SK-N-MC (cell line): Measurements from ENCODE around the gene TPO.

Experiments
- DNase-seq: peaks from one replicate; pipeline ENCODE4 v3.0.0-alpha.2; 2011; ENCODE audit warnings: low read depth, low spot score
- H3K27ac ChIP-seq: fragments of 200-600 bp; sonication (generic); 2 replicates; pipeline ENCODE4 v1.5.1; 2016; ENCODE audit warnings: mixed run types
- H3K36me3 ChIP-seq: fragments of 200-600 bp; sonication (generic); 2 replicates; pipeline ENCODE4 v1.6.1; 2017; ENCODE audit warnings: antibody characterized with exemption, low read length, mixed read lengths; ENCODE audit not compliant: insufficient read depth
- H3K4me3 ChIP-seq: fragments of 200-600 bp; sonication (generic); 2 replicates; pipeline ENCODE4 v1.5.1; 2016
- H3K9ac ChIP-seq: fragments of 200-600 bp; sonication (generic); 2 replicates; pipeline ENCODE4 v1.8.0; 2017; ENCODE audit warnings: mixed run types, mixed read lengths; ENCODE audit not compliant: insufficient read length
- H3K9me3 ChIP-seq: fragments of 200-600 bp; sonication (generic); 2 replicates; pipeline ENCODE4 v1.6.1; 2017; ENCODE audit warnings: low read depth, mild to moderate bottlenecking, antibody characterized with exemption, low read length, moderate library complexity, mixed read lengths
- EZH2 ChIP-seq: fragments of 200-600 bp; sonication (generic); IDR thresholded peaks from one replicate; pipeline ENCODE4 v1.6.1; 2017; ENCODE audit warnings: antibody characterized with exemption
- FOXP2 ChIP-seq: optimal IDR thresholded peaks from 2 replicates; pipeline ENCODE3; 2011; ENCODE audit warnings: mild to moderate bottlenecking, moderate library complexity; ENCODE audit not compliant: insufficient read depth; ENCODE audit errors: extremely low read length, control extremely low read depth
- POLR2AphosphoS5 ChIP-seq: IDR thresholded peaks from 2 replicates; pipeline ENCODE4 v1.6.1; 2012; ENCODE audit warnings: mild to moderate bottlenecking, low read depth, low read length, borderline replicate concordance

Gene TPO

DNA sequence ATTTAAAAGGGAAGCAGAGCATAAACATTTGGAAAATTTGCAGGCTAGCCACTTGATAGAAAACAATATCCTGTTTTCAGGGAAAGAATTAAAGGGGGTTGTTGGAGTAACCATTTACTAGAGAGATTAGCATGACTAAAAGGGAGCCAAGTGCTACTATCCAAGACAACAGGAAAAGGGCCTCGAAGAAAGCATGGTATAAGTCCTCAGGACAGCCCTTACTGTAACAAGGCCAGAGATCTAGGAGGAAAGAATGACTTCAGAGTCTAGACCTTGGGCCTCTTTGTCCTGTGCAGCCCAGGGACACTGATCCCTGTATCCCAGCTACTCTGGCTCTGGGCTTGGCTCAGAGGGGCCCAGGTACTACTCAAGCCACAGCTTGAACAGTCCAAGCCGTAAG lies 16.6 kb downstream of the TPO start:
- Histone ChIP-seq H3K9ac (no peak overlapping the region), H3K36me3 (no peaks in the 10 kb centered on the region), H3K27ac (no peak overlapping the region), H3K9me3 (no peaks in the 10 kb centered on the region), H3K4me3 (no peak overlapping the region)
- DNase-seq, result no peak
- TF ChIP-seq FOXP2 (no peak), POLR2AphosphoS5 (no peak), EZH2 (no peak)

DNA sequence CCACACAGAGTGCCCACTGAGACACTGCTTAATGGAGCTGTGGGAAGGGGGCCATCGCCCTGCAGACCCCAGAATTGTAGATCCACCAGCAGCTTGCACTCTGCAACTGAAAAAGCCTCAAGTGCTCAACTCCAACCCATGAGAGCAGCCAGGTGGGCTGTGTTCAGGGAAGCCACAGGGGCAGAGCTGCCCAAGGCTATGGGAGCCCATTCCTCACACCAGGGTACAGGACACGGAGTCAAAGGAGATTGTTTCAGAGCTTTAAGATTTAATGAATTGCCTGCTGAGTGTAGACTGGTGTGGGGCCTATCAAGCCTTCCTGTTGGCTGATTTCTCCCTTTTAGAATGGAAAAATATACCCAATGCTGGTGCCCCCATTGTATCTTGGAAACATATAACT lies 17.2 kb downstream of the TPO start:
- Histone ChIP-seq H3K36me3 (no peaks in the 10 kb centered on the region), H3K9ac (no peak overlapping the region), H3K9me3 (no peaks in the 10 kb centered on the region), H3K4me3 (no peak overlapping the region), H3K27ac (no peak overlapping the region)
- no peak for TF ChIP-seq EZH2
- no peak for TF ChIP-seq FOXP2
- no peak for TF ChIP-seq POLR2AphosphoS5
- DNase-seq, result no peak

DNA sequence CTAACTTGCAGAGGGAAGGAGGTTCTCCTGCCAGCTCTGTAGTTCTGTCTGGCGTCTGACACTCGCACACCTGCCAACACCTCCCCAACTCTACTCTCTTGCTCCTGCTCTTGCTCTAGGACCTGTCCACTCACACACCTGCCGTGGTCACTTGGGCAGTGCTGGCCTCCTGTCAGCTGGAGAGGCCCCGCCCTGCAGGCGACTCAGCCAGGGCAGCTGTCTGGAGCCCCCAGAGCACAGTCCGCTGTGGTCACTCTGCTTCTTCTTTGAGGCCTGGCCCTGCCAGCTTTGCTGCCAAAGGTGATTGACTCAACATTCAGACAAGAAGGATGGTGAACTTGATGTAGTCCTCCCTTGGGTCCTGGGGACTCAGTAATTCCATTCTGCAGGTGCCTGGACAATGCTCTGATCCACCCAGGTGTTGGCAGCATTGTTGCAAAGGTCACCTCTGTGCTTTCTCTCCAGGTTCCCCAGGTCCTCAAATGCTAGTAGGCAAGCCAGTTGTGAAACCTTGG lies 18.7 kb downstream of the TPO start:
- TF ChIP-seq EZH2 (no peak), FOXP2 (no peak), POLR2AphosphoS5 (no peak)
- no peak overlapping the region for H3K27ac ChIP-seq
- no peak overlapping the region for H3K4me3 ChIP-seq
- DNase-seq, result no peak
- no peaks in the 10 kb centered on the region for H3K36me3 ChIP-seq
- H3K9ac ChIP-seq, result no peak overlapping the region
- H3K9me3 ChIP-seq, result no peaks in the 10 kb centered on the region

DNA sequence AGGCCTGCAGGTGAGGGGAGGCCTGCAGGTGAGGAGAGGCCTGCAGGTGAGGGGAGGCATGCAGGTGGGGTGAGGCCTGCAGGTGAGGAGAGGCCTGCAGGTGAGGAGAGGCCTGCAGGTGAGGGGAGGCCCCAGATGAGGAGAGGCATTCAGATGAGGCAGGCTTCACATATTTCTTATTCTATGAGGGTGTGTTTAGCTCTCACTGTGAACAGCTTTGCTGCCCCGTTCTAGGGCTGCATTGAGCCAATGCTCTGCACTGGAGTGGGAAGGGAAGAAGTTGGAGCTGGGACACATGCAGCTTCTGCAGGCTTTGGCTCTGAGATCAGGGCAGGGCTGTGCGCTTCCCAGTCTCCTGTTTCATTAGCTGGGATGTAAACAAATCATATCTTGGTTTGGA lies 19.5 kb downstream of the TPO start:
- H3K9ac ChIP-seq, result no peak overlapping the region
- no peaks in the 10 kb centered on the region for H3K36me3 ChIP-seq
- H3K27ac ChIP-seq, result no peak overlapping the region
- TF ChIP-seq POLR2AphosphoS5 (no peak), FOXP2 (no peak), EZH2 (no peak)
- no peak for DNase-seq
- H3K9me3 ChIP-seq, result no peaks in the 10 kb centered on the region
- H3K4me3 ChIP-seq, result no peak overlapping the region

DNA sequence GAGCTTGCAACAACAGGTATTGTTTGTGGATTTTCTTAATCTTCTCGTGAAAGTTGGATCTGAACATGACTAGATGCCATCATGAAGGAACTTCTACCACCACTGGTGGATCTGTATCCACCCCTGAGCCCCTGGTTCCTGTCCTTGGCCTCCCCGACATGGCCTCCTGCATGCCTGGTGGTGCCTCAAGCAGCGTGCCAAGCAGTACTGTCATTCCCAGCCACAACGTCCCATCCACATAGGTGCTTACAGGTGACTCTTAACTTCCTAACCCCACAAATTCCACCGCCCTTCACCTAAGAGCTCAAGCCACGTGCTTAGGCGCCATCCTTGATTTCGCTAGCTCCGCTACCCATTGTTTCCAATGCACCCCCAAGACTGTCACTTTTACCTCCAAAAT lies 23.1 kb downstream of the TPO start:
- Histone ChIP-seq H3K9me3 (no peaks in the 10 kb centered on the region), H3K9ac (no peak overlapping the region), H3K36me3 (no peaks in the 10 kb centered on the region), H3K4me3 (no peak overlapping the region), H3K27ac (no peak overlapping the region)
- TF ChIP-seq POLR2AphosphoS5 (no peak), EZH2 (no peak), FOXP2 (no peak)
- DNase-seq, result no peak

DNA sequence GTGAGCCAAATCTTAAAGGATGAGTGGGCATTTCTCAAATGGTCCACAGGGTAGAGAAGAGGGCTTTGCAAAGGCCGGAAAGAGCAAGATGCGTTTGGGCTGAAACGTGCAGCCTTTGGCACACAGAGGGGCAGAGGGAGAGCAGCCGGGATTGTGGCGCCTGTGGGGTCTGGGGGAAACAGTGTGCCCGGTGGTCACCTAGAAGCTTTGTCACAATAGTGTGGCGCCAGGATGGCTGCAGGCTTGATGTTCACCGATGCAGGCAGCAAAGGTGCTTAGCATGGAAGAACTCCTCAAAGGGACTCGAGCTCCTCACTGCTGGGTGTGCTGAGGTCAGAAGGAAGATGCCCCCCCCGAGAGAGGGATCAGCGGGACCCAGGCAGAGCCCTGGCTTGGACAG lies 23.8 kb downstream of the TPO start:
- Histone ChIP-seq H3K4me3 (no peak overlapping the region), H3K36me3 (no peaks in the 10 kb centered on the region), H3K9ac (no peak overlapping the region), H3K27ac (no peak overlapping the region), H3K9me3 (no peaks in the 10 kb centered on the region)
- DNase-seq, result no peak
- TF ChIP-seq EZH2 (no peak), FOXP2 (no peak), POLR2AphosphoS5 (no peak)

DNA sequence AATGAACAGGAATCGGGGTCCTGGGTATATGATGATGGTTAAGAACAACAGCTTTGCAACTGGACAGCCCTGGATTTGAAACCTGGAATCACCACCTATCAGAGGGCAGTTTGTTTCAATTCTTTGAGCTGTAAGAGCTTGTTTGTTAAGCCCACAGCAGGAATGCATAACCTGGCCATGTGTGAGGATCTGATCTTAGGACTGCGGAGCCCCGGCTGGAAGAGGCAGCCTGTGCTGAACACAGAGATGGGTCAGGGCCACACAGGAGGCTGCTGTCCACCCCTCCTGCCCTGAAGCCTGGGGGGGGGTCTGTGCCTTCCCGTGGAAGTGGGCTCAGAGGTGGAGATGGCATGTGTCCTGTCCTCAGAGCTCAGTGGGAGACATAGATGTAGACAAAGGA lies 24.3 kb downstream of the TPO start:
- TF ChIP-seq FOXP2 (no peak), EZH2 (no peak), POLR2AphosphoS5 (no peak)
- DNase-seq, result no peak
- no peak overlapping the region for H3K9ac ChIP-seq

DNA sequence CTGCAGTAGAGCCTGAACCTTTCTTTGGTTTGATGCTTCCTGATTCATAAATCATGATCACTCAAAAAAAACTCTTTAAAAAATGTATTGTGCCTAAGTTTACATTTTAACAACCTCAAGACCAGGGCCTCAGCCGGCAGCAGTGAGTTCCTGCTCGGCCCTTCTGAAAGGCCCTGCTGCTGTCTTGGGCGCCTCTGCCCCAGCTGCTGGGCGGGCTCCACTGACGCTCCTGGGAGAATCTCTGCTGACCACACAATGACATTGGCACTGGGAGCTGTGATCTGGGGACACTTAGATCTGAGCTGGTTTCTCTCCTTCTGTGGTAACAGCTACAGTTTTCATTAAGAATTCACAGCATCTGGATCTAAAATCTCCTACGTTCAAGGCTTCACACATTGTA lies 25.7 kb downstream of the TPO start:
- Histone ChIP-seq H3K9me3 (no peaks in the 10 kb centered on the region), H3K36me3 (no peaks in the 10 kb centered on the region), H3K9ac (no peak overlapping the region), H3K4me3 (no peak overlapping the region), H3K27ac (no peak overlapping the region)
- DNase-seq, result no peak
- TF ChIP-seq POLR2AphosphoS5 (no peak), FOXP2 (no peak), EZH2 (no peak)

More for the DNA sequence above, 24.3 kb downstream of the TPO start:
- H3K36me3 ChIP-seq, result no peaks in the 10 kb centered on the region
- no peaks in the 10 kb centered on the region for H3K9me3 ChIP-seq
- no peak overlapping the region for H3K4me3 ChIP-seq
- no peak overlapping the region for H3K27ac ChIP-seq

DNA sequence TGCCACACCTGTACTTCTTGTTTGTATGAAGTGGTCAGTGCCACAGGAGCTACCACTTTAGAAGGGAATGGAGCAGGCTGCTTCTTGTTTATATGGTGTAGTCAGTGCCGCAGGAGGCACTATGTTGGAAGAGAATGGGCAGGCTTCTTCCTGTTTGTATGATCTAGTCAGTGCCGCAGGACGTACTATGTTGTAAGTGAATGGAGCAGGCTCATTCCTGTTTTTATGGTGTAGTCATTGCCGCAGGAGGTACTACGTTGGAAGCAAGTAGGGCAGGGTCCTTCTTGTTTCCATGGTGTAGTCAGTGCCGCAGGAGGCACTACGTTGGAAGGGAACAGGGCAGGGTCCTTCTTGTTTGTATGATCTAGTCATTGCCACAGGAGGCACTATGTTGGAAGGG lies 27.3 kb downstream of the TPO start:
- H3K4me3 ChIP-seq, result no peak overlapping the region
- H3K27ac ChIP-seq, result no peak overlapping the region
- no peak overlapping the region for H3K9ac ChIP-seq
- no peak for DNase-seq
- no peak for TF ChIP-seq FOXP2
- no peak for TF ChIP-seq POLR2AphosphoS5
- no peak for TF ChIP-seq EZH2
- H3K36me3 ChIP-seq, result no peaks in the 10 kb centered on the region
- H3K9me3 ChIP-seq, result no peaks in the 10 kb centered on the region

DNA sequence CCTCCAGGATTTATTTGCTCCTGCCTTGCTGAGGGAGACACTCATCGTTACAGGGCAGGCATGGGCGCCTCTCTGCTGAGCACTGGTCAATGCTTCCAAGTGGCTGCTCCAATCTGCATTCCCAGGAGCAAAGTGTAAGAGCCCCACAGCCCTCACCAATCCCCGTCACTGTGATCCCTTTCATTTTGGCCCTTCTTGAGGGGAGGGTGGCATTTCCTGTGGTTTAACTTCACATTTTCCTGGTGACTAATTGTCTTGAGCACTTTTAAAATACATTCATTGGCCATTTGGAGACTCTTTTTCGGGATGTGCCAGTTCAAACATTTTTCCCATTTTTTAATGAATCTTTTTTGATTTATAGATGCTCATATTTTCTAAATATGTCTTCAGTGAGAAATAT lies 33.0 kb downstream of the TPO start:
- H3K36me3 ChIP-seq, result no peaks in the 10 kb centered on the region
- H3K9ac ChIP-seq, result no peak overlapping the region
- TF ChIP-seq FOXP2 (no peak), POLR2AphosphoS5 (no peak), EZH2 (no peak)
- no peak overlapping the region for H3K4me3 ChIP-seq
- DNase-seq, result no peak
- no peak overlapping the region for H3K27ac ChIP-seq
- H3K9me3 ChIP-seq, result no peaks in the 10 kb centered on the region
